Trophoblast cell (in vitro differentiated cells and primary cell): Measurements from ENCODE around the gene FRY.
"Not testable (repeated sequence)": the region's sequence is repeated elsewhere in the genome, so short reads cannot be mapped to it uniquely, and the experiment has no call there.

ENCODE experiments used
- DNase-seq, 2 donors: peaks; one replicate each; pipeline ENCODE4 v3.0.0-alpha.2; 2016
- H2AFZ ChIP-seq: 2 replicates; pipeline ENCODE4 v1.6.1; 2013; ENCODE audit warnings: low read length, moderate library complexity, mild to moderate bottlenecking; ENCODE audit not compliant: insufficient read depth, poor library complexity
- H2AK5ac ChIP-seq: 2 replicates; pipeline ENCODE4 v1.6.1; 2013; ENCODE audit warnings: mild to moderate bottlenecking, low read length
- H2BK120ac ChIP-seq: 2 replicates; pipeline ENCODE4 v1.6.1; 2013; ENCODE audit warnings: low read length, mild to moderate bottlenecking, moderate library complexity; ENCODE audit not compliant: insufficient read depth, poor library complexity
- H2BK12ac ChIP-seq: 2 replicates; pipeline ENCODE4 v1.6.1; 2013; ENCODE audit warnings: mild to moderate bottlenecking, low read length, moderate library complexity
- H2BK5ac ChIP-seq: 2 replicates; pipeline ENCODE4 v1.6.1; 2013; ENCODE audit warnings: low read length, low read depth, moderate library complexity, mild to moderate bottlenecking; ENCODE audit not compliant: poor library complexity
- H3K14ac ChIP-seq: 2 replicates; pipeline ENCODE4 v1.6.1; 2013; ENCODE audit warnings: mild to moderate bottlenecking, low read length
- H3K18ac ChIP-seq: 2 replicates; pipeline ENCODE4 v1.6.1; 2013; ENCODE audit warnings: mild to moderate bottlenecking, low read length
- H3K23ac ChIP-seq: 2 replicates; pipeline ENCODE4 v1.6.1; 2013; ENCODE audit warnings: low read length
- H3K27ac ChIP-seq: 2 replicates; pipeline ENCODE4 v1.5.1; 2013; ENCODE audit warnings: low read depth, mild to moderate bottlenecking, inconsistent platforms, low read length, moderate library complexity
- H3K27me3 ChIP-seq: 2 replicates; pipeline ENCODE4 v1.6.1; 2013; ENCODE audit warnings: inconsistent platforms, mild to moderate bottlenecking, low read length, moderate library complexity; ENCODE audit not compliant: insufficient read depth
- H3K36me3 ChIP-seq, 2 experiments: 1 replicate in 1 of 2; 2 replicates in 1 of 2; pipeline ENCODE4 v1.6.1; 2013; ENCODE audit warnings: low read length in 2 of 2, mild to moderate bottlenecking in 2 of 2, moderate library complexity in 1 of 2; ENCODE audit not compliant: insufficient read depth in 2 of 2, control insufficient read depth in 1 of 2
- H3K4ac ChIP-seq: 2 replicates; pipeline ENCODE4 v1.6.1; 2013; ENCODE audit warnings: low read depth, mild to moderate bottlenecking, low read length, moderate library complexity
- H3K4me1 ChIP-seq, 2 experiments: 1 replicate in 1 of 2; 2 replicates in 1 of 2; pipeline ENCODE4 v1.6.1; 2013; ENCODE audit warnings: low read length in 2 of 2, mild to moderate bottlenecking in 2 of 2, moderate library complexity in 1 of 2; ENCODE audit not compliant: insufficient read depth in 2 of 2, control insufficient read depth in 1 of 2
- H3K4me2 ChIP-seq: 2 replicates; pipeline ENCODE4 v1.6.1; 2013; ENCODE audit warnings: inconsistent platforms, mild to moderate bottlenecking, low read length, moderate library complexity
- H3K4me3 ChIP-seq: 2 replicates; pipeline ENCODE4 v1.5.1; 2013; ENCODE audit warnings: mild to moderate bottlenecking, low read depth, low read length, inconsistent platforms
- H3K79me1 ChIP-seq: one replicate; pipeline ENCODE4 v1.6.1; 2013; ENCODE audit warnings: low read length
- H3K79me2 ChIP-seq: 2 replicates; pipeline ENCODE4 v1.6.1; 2013; ENCODE audit warnings: low read length, mild to moderate bottlenecking; ENCODE audit not compliant: control insufficient read depth, insufficient read depth, poor library complexity
- H3K9ac ChIP-seq: 2 replicates; pipeline ENCODE4 v1.6.1; 2013; ENCODE audit warnings: mild to moderate bottlenecking, low read length
- H3K9me3 ChIP-seq: 2 replicates; pipeline ENCODE4 v1.6.1; 2013; ENCODE audit warnings: low read depth, mild to moderate bottlenecking, control low read depth, inconsistent platforms, low read length; ENCODE audit not compliant: insufficient read depth
- H4K12ac ChIP-seq: 2 replicates; pipeline ENCODE4 v1.6.1; 2013; ENCODE audit warnings: low read depth, mild to moderate bottlenecking, low read length, moderate library complexity
- H4K8ac ChIP-seq: 2 replicates; pipeline ENCODE4 v1.6.1; 2013; ENCODE audit warnings: low read depth, mild to moderate bottlenecking, low read length, moderate library complexity
- H4K91ac ChIP-seq: one replicate; pipeline ENCODE4 v1.6.1; 2013; ENCODE audit warnings: low read depth, mild to moderate bottlenecking, low read length, moderate library complexity
- WGBS: extraction: QIAGEN DNeasy Blood & Tissue Kit; methylation state at CpG from one replicate; pipeline ENCODE4 v1.1.7; 2013; ENCODE audit warnings: missing lambda C conversion rate; ENCODE audit not compliant: insufficient read length, insufficient coverage; ENCODE audit errors: extremely low coverage; 5-methylcytosine and 5-hydroxymethylcytosine counted together

Gene FRY

GRCh38 chr13:31984388-31984787 is 47.2 kb upstream of the FRY start:
- not testable (repeated sequence) for DNase-seq, H3K14ac ChIP-seq, H3K36me3 ChIP-seq, H2AFZ ChIP-seq, H2BK120ac ChIP-seq, H3K4me3 ChIP-seq, H3K18ac ChIP-seq, H3K27me3 ChIP-seq, H3K27ac ChIP-seq, H4K12ac ChIP-seq, H3K4ac ChIP-seq, H4K8ac ChIP-seq, H3K23ac ChIP-seq, H3K79me1 ChIP-seq, H2BK12ac ChIP-seq, H3K9me3 ChIP-seq, H3K4me2 ChIP-seq, H3K4me1 ChIP-seq, H3K79me2 ChIP-seq, H4K91ac ChIP-seq, H3K9ac ChIP-seq, H2BK5ac ChIP-seq, H2AK5ac ChIP-seq
- WGBS, result no CpG with 5 or more reads among the region's 4 CpGs

- Histone ChIP-seq H4K8ac (no peak overlapping the region), H2BK12ac (no peak overlapping the region), H2BK5ac (no peak overlapping the region), H3K36me3 (no peaks in the 10 kb centered on the region), H3K23ac (no peak overlapping the region), H3K9ac (no peak overlapping the region), H3K27me3 (no peaks in the 10 kb centered on the region), H2AFZ (no peak overlapping the region), H3K79me1 (no peaks in the 10 kb centered on the region), H3K18ac (no peak overlapping the region), H3K4me3 (no peak overlapping the region), H3K4me1 (peaks cover 0 to 2% of the 10 kb centered on the region in 2 experiments), H2AK5ac (no peak overlapping the region), H3K9me3 (no peaks in the 10 kb centered on the region), H4K91ac (no peak overlapping the region), H4K12ac (no peak overlapping the region), H3K27ac (no peak overlapping the region), H3K4me2 (no peak overlapping the region), H3K14ac (no peak overlapping the region), H3K4ac (no peak overlapping the region), H3K79me2 (peaks cover 2% of the 10 kb centered on the region), H2BK120ac (no peak overlapping the region)
- peak in 1 of 2 donors; percentile 44 for DNase-seq
- WGBS, result no CpG with 5 or more reads among the region's 5 CpGs
Measured at GRCh38 chr13:31986676-31987470, 44.7 kb upstream of the FRY start.

GRCh38 chr13:31987535-31988170 is 43.9 kb upstream of the FRY start:
- no peak overlapping the region for H4K8ac ChIP-seq
- no peaks in the 10 kb centered on the region for H3K4me1 ChIP-seq
- H3K4me2 ChIP-seq, result no peak overlapping the region
- no peak overlapping the region for H2BK120ac ChIP-seq
- no peak for DNase-seq
- H2BK5ac ChIP-seq, result no peak overlapping the region
- no peak overlapping the region for H3K18ac ChIP-seq
- no peak overlapping the region for H2AFZ ChIP-seq
- no peak overlapping the region for H2AK5ac ChIP-seq
- no peaks in the 10 kb centered on the region for H3K27me3 ChIP-seq
- no peak overlapping the region for H3K9ac ChIP-seq
- no peak overlapping the region for H4K91ac ChIP-seq
- no peaks in the 10 kb centered on the region for H3K9me3 ChIP-seq
- H3K79me2 ChIP-seq, result peaks cover 2% of the 10 kb centered on the region
- H3K4me3 ChIP-seq, result no peak overlapping the region
- H3K27ac ChIP-seq, result no peak overlapping the region
- WGBS, result no CpG with 5 or more reads among the region's 2 CpGs
- H3K14ac ChIP-seq, result no peak overlapping the region
- no peak overlapping the region for H2BK12ac ChIP-seq
- H3K23ac ChIP-seq, result no peak overlapping the region
- no peaks in the 10 kb centered on the region for H3K79me1 ChIP-seq
- H3K4ac ChIP-seq, result no peak overlapping the region
- no peak overlapping the region for H4K12ac ChIP-seq
- no peaks in the 10 kb centered on the region for H3K36me3 ChIP-seq

- not testable (repeated sequence) for H2BK120ac ChIP-seq, H3K14ac ChIP-seq, H4K8ac ChIP-seq, H2AFZ ChIP-seq, H3K4me2 ChIP-seq, H3K9me3 ChIP-seq, H3K36me3 ChIP-seq, H3K27ac ChIP-seq, H4K91ac ChIP-seq, H3K4ac ChIP-seq, H4K12ac ChIP-seq, H3K23ac ChIP-seq, H3K4me3 ChIP-seq, H3K18ac ChIP-seq, H3K79me1 ChIP-seq, H3K9ac ChIP-seq, DNase-seq, H2AK5ac ChIP-seq, H2BK12ac ChIP-seq, H2BK5ac ChIP-seq, H3K79me2 ChIP-seq, H3K27me3 ChIP-seq
- H3K4me1 ChIP-seq, result peaks cover 8 to 10% of the 10 kb centered on the region in 2 experiments
- no CpG with 5 or more reads among the region's 6 CpGs for WGBS
Measured at GRCh38 chr13:31994367-31994766, 37.2 kb upstream of the FRY start.
